Trophoblast cell (in vitro differentiated cells and primary cell): ENCODE results near the gene LGALSL.

Experiments
- DNase-seq, 2 donors: peaks; one replicate each; pipeline ENCODE4 v3.0.0-alpha.2; 2016
- H2AFZ ChIP-seq: 2 replicates; pipeline ENCODE4 v1.6.1; 2013; ENCODE audit warnings: low read length, moderate library complexity, mild to moderate bottlenecking; ENCODE audit not compliant: insufficient read depth, poor library complexity
- H2AK5ac ChIP-seq: 2 replicates; pipeline ENCODE4 v1.6.1; 2013; ENCODE audit warnings: mild to moderate bottlenecking, low read length
- H2BK120ac ChIP-seq: 2 replicates; pipeline ENCODE4 v1.6.1; 2013; ENCODE audit warnings: low read length, mild to moderate bottlenecking, moderate library complexity; ENCODE audit not compliant: insufficient read depth, poor library complexity
- H2BK12ac ChIP-seq: 2 replicates; pipeline ENCODE4 v1.6.1; 2013; ENCODE audit warnings: mild to moderate bottlenecking, low read length, moderate library complexity
- H2BK5ac ChIP-seq: 2 replicates; pipeline ENCODE4 v1.6.1; 2013; ENCODE audit warnings: low read length, low read depth, moderate library complexity, mild to moderate bottlenecking; ENCODE audit not compliant: poor library complexity
- H3K14ac ChIP-seq: 2 replicates; pipeline ENCODE4 v1.6.1; 2013; ENCODE audit warnings: mild to moderate bottlenecking, low read length
- H3K18ac ChIP-seq: 2 replicates; pipeline ENCODE4 v1.6.1; 2013; ENCODE audit warnings: mild to moderate bottlenecking, low read length
- H3K23ac ChIP-seq: 2 replicates; pipeline ENCODE4 v1.6.1; 2013; ENCODE audit warnings: low read length
- H3K27ac ChIP-seq: 2 replicates; pipeline ENCODE4 v1.5.1; 2013; ENCODE audit warnings: low read depth, mild to moderate bottlenecking, inconsistent platforms, low read length, moderate library complexity
- H3K27me3 ChIP-seq: 2 replicates; pipeline ENCODE4 v1.6.1; 2013; ENCODE audit warnings: inconsistent platforms, mild to moderate bottlenecking, low read length, moderate library complexity; ENCODE audit not compliant: insufficient read depth
- H3K36me3 ChIP-seq, 2 experiments: 1 replicate in 1 of 2; 2 replicates in 1 of 2; pipeline ENCODE4 v1.6.1; 2013; ENCODE audit warnings: low read length in 2 of 2, mild to moderate bottlenecking in 2 of 2, moderate library complexity in 1 of 2; ENCODE audit not compliant: insufficient read depth in 2 of 2, control insufficient read depth in 1 of 2
- H3K4ac ChIP-seq: 2 replicates; pipeline ENCODE4 v1.6.1; 2013; ENCODE audit warnings: low read depth, mild to moderate bottlenecking, low read length, moderate library complexity
- H3K4me1 ChIP-seq, 2 experiments: 1 replicate in 1 of 2; 2 replicates in 1 of 2; pipeline ENCODE4 v1.6.1; 2013; ENCODE audit warnings: low read length in 2 of 2, mild to moderate bottlenecking in 2 of 2, moderate library complexity in 1 of 2; ENCODE audit not compliant: insufficient read depth in 2 of 2, control insufficient read depth in 1 of 2
- H3K4me2 ChIP-seq: 2 replicates; pipeline ENCODE4 v1.6.1; 2013; ENCODE audit warnings: inconsistent platforms, mild to moderate bottlenecking, low read length, moderate library complexity
- H3K4me3 ChIP-seq: 2 replicates; pipeline ENCODE4 v1.5.1; 2013; ENCODE audit warnings: mild to moderate bottlenecking, low read depth, low read length, inconsistent platforms
- H3K79me1 ChIP-seq: one replicate; pipeline ENCODE4 v1.6.1; 2013; ENCODE audit warnings: low read length
- H3K79me2 ChIP-seq: 2 replicates; pipeline ENCODE4 v1.6.1; 2013; ENCODE audit warnings: low read length, mild to moderate bottlenecking; ENCODE audit not compliant: control insufficient read depth, insufficient read depth, poor library complexity
- H3K9ac ChIP-seq: 2 replicates; pipeline ENCODE4 v1.6.1; 2013; ENCODE audit warnings: mild to moderate bottlenecking, low read length
- H3K9me3 ChIP-seq: 2 replicates; pipeline ENCODE4 v1.6.1; 2013; ENCODE audit warnings: low read depth, mild to moderate bottlenecking, control low read depth, inconsistent platforms, low read length; ENCODE audit not compliant: insufficient read depth
- H4K12ac ChIP-seq: 2 replicates; pipeline ENCODE4 v1.6.1; 2013; ENCODE audit warnings: low read depth, mild to moderate bottlenecking, low read length, moderate library complexity
- H4K8ac ChIP-seq: 2 replicates; pipeline ENCODE4 v1.6.1; 2013; ENCODE audit warnings: low read depth, mild to moderate bottlenecking, low read length, moderate library complexity
- H4K91ac ChIP-seq: one replicate; pipeline ENCODE4 v1.6.1; 2013; ENCODE audit warnings: low read depth, mild to moderate bottlenecking, low read length, moderate library complexity
- WGBS: extraction: QIAGEN DNeasy Blood & Tissue Kit; methylation state at CpG from one replicate; pipeline ENCODE4 v1.1.7; 2013; ENCODE audit warnings: missing lambda C conversion rate; ENCODE audit not compliant: insufficient read length, insufficient coverage; ENCODE audit errors: extremely low coverage; 5-methylcytosine and 5-hydroxymethylcytosine counted together

The LGALSL gene

GRCh38 chr2:64502860-64503259, 48.9 kb downstream of the LGALSL start:
- no peak overlapping the region for H3K4ac ChIP-seq
- H3K27ac ChIP-seq = no peak overlapping the region
- no peak overlapping the region for H4K8ac ChIP-seq
- no peak overlapping the region for H3K14ac ChIP-seq
- H2BK12ac ChIP-seq = no peak overlapping the region
- H3K79me1 ChIP-seq = no peaks in the 10 kb centered on the region
- H3K4me3 ChIP-seq = no peak overlapping the region
- no peaks in the 10 kb centered on the region for H3K27me3 ChIP-seq
- no peaks in the 10 kb centered on the region for H3K79me2 ChIP-seq
- no peak overlapping the region for H2BK120ac ChIP-seq
- no peak overlapping the region for H3K4me2 ChIP-seq
- H4K91ac ChIP-seq = no peak overlapping the region
- H3K23ac ChIP-seq = no peak overlapping the region
- H2AK5ac ChIP-seq = no peak overlapping the region
- H3K4me1 ChIP-seq = no peaks in the 10 kb centered on the region
- no peak overlapping the region for H2BK5ac ChIP-seq
- no peak overlapping the region for H3K18ac ChIP-seq
- H3K36me3 ChIP-seq = no peaks in the 10 kb centered on the region
- H4K12ac ChIP-seq = no peak overlapping the region
- DNase-seq = no peak
- no peak overlapping the region for H2AFZ ChIP-seq
- H3K9ac ChIP-seq = no peak overlapping the region
- no CpG with 5 or more reads among the region's 4 CpGs for whole genome bisulfite sequencing
- H3K9me3 ChIP-seq = no peaks in the 10 kb centered on the region

GRCh38 chr2:64504774-64505720, 51.1 kb downstream of the LGALSL start:
- Histone ChIP-seq H3K4ac (no peak overlapping the region), H2AFZ (no peak overlapping the region), H3K36me3 (no peaks in the 10 kb centered on the region), H3K4me2 (no peak overlapping the region), H3K14ac (no peak overlapping the region), H3K79me1 (no peaks in the 10 kb centered on the region), H2BK120ac (no peak overlapping the region), H2BK12ac (no peak overlapping the region), H4K91ac (no peak overlapping the region), H3K79me2 (no peaks in the 10 kb centered on the region), H2BK5ac (no peak overlapping the region), H3K4me1 (no peaks in the 10 kb centered on the region), H3K18ac (no peak overlapping the region), H3K4me3 (peak overlapping the region; percentile 10), H3K9me3 (no peaks in the 10 kb centered on the region), H2AK5ac (no peak overlapping the region), H3K9ac (no peak overlapping the region), H3K27ac (no peak overlapping the region), H3K27me3 (no peaks in the 10 kb centered on the region), H4K8ac (no peak overlapping the region), H3K23ac (no peak overlapping the region), H4K12ac (no peak overlapping the region)
- DNase-seq = no peak
- no CpG with 5 or more reads among the region's 16 CpGs for WGBS

- Histone ChIP-seq H2BK12ac (no peak overlapping the region), H3K23ac (no peak overlapping the region), H4K91ac (no peak overlapping the region), H3K18ac (no peak overlapping the region), H3K79me1 (no peaks in the 10 kb centered on the region), H3K4me1 (no peaks in the 10 kb centered on the region), H3K36me3 (no peaks in the 10 kb centered on the region), H3K79me2 (no peaks in the 10 kb centered on the region), H3K9ac (no peak overlapping the region), H3K27me3 (no peaks in the 10 kb centered on the region), H2AFZ (no peak overlapping the region), H3K4me3 (no peak overlapping the region), H2BK120ac (no peak overlapping the region), H3K14ac (no peak overlapping the region), H3K9me3 (no peaks in the 10 kb centered on the region), H2AK5ac (no peak overlapping the region), H4K8ac (no peak overlapping the region), H3K4me2 (no peak overlapping the region), H2BK5ac (no peak overlapping the region), H3K4ac (no peak overlapping the region), H3K27ac (no peak overlapping the region), H4K12ac (no peak overlapping the region)
- WGBS = no CpG with 5 or more reads among the region's 2 CpGs
- DNase-seq = no peak
Observed at GRCh38 chr2:64506686-64507085, 52.7 kb downstream of the LGALSL start.
